Stimulated activated CD4-positive, alpha-beta T cell treated with anti-CD3 and anti-CD28 coated beads, Interleukin-4, amount 100 ng/mL, for 1 hour (primary cell): ENCODE measurements around the gene RIPK4.
"Not testable (repeated sequence)": the region's sequence is repeated elsewhere in the genome, so short reads cannot be mapped to it uniquely, and the experiment has no call there.

Experiments
- DNase-seq: peaks from one replicate; pipeline ENCODE4 v3.0.0-alpha.2; 2020

The RIPK4 gene

DNA sequence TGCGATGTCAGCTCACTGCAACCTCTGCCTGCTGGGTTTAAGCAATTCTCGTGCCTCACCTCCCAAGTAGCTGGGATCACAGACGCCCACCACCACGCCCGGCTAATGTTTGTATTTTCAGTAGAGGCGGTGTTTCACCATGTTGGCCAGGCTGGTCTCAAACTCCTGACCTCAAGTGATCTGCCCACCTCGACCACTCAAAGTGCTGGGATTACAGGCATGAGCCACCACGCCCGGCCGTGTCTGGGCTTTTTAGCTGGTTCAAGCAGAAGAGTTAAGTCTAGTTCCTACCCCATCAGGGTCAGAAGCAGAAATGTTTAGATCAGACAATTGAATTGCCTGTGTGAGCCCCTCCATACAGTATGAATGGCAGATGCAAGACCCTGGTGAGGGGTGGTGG lies 27.7 kb upstream of the RIPK4 start:
- no peak for DNase-seq

DNA sequence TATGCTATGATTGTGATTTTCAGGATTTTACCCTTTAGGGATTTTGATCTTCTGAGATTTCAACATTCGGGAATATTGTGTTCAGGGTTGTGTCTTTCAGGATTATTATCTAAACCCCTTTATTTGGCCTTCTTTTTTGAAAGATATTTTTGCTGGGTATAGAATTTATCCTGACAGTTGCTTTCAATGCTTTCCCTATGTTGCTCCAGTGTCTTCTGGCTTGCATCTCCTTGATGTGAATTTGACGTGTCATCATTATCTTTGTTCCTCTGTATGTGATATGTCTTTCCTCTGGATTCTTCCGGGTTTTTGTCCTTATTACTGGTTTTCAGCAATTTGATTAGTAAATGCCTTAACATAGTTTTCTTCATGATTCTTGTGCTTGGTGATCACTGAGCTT lies 25.9 kb upstream of the RIPK4 start:
- DNase-seq: no peak

- no peak for DNase-seq
Measured at GRCh38 chr21:41786509-41786987, 19.7 kb upstream of the RIPK4 start.

DNA sequence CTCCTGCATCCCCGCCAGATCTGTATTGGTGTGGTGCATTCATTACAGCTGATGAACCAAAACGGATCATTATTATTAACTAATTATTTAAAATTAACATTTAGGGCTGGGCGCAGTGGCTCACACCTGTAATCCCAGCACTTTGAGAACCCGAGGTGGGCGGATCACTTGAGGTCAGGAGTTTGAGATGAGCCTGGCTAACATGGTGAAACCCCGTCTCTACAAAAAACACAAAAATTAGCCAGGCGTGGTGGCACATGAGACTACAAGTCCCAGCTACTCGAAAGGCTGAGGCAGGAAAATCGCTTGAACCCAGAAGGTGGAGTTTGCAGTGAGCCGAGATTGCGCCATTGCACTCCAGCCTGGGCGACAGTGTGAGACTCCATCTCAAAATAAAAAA lies 18.4 kb upstream of the RIPK4 start:
- not testable (repeated sequence) for DNase-seq

DNA sequence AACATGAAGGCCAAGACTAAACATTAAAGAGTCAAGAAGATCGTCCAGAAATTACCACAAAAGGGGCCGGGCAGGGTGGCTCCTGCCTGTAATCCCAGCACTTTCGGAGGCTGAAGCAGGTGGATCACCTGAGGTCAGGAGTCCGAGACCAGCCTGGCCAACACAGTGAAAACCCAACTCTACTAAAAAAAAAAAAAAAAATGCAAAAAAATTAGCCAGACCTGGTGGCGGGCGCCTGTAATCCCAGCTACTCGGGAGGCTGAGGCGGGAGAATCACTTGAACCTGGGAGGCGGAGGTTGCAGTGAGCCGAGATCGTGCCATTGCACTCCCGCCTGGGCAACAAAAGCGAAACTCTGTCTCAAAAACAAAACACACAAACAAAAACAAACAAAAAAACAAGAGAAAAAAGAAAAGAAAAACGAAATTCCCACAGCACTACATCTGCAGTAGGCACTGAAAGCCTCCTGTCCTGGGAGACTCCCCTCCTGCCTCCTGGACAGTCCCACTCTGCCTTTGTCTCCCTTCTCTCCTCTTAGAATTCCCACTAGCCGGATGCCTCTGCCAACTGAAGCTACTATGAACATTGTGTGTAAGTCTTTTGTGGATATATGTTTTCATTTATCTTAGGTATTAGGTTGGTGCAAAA lies 17.7 kb upstream of the RIPK4 start:
- DNase-seq: no peak

- no peak for DNase-seq
Measured at GRCh38 chr21:41783476-41784180, 16.8 kb upstream of the RIPK4 start.

DNA sequence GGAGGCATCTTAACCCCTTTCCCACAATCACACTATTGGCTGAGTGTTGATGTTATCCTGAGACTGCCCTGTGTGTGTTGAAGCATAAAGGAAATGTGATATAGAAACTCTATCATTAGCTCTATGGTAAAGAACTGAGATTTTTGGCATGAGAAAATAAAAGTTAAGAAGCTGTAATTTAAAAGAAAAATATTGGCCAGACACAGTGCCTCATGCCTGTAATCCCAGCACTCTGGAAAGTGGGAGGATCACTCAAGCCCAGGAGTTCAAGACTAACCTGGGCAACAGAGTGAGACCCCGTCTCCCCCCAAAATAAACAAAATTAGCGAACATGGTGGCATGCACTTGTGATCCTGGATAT lies 14.2 kb upstream of the RIPK4 start:
- no peak for DNase-seq

DNA sequence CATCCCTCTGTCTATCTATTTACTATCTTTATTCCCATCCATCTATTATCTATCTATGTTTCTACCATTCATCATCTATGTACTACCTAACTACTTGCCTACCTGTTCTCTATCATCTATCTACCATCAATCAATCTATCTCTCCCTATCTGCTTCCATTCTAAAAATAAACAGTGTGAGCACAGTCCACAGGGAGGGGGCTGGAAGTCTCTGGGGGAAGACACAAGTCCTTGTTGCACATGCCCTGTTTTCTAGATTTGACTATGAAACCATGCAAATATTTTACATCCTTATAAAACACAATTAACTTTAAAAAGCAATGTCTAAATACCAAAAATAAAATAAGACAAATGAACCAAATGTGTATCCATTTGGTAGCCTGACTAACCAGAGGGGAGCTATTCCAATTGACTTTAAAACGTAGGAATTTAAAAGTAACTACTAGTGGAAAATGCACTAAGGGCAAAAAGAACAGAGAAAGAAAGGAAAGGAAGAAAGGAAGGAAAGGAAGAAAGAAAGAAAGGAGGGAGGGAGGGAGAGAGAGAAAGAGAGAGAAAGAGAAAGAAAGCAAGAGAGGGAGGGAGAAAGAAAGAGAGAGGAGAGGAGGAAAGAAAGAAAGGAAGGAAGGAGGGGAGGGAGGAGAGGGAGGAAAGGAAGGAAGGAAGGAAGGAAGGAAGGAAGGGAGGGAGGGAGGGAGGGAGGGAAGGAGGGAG lies 13.6 kb upstream of the RIPK4 start:
- DNase-seq: no peak

- DNase-seq: no peak
Measured at GRCh38 chr21:41779659-41780058, 12.8 kb upstream of the RIPK4 start.

GRCh38 chr21:41778930-41779600 lies 12.2 kb upstream of the RIPK4 start:
- DNase-seq: no peak

DNA sequence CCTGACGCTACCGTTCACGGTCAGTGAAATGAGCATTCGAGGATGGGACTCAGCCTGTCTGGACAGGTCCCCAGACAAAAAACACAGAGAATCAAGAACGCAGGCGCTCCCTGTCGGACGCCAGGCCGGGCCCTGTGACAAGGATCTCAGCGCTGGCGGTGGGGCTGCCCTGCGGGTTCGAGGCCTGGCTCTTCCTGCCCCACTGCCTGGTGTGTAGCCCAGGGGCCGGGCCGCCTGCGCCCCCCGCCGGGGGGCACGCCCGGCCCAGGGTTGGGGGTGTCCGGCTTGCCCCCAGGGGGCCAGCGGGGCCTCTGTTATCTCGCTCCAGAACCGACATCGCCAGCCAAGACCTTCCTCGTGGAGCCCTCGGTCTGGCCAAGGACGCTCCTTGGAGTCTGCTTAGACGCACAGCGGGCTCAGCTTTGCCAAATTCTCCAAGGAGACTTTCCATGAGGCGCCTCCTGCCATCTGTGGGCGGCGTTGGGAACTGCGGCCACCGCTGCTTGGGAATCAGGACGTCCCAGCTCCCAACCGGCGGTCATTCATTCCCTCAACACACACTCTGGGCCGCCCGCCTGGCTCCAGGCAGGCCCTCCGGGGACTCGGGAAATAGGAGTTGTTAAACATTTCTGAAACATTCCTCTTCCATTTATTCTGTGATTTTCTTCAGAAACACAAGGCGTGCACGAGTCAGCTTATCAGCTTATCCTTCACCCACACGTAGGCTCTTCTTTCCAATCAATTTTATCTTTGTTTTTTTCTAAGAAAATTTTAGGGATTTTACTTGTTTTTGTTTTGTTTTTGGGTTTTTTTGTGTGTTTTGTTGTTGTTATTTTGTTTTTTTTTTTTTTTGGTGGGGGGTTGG lies 11.3 kb upstream of the RIPK4 start:
- DNase-seq: no peak

- no peak for DNase-seq
Measured at GRCh38 chr21:41776778-41777177, 9.9 kb upstream of the RIPK4 start.

DNA sequence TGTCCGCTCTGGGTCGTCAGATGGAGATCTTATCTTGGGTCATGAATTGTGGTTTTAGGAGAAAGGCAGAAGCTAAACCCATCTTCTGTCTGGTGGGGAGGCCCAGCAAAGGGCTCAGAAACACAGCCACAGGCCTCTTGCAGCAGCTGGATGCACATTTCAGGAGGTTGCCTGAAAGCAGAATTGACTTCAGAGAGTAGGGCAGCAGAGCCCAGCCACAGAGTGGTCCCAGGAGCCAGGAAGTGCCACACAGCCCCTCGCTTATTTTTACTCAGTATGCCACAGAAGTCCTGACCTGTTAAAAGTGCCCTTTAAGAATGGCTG lies 8.3 kb upstream of the RIPK4 start:
- no peak for DNase-seq

DNA sequence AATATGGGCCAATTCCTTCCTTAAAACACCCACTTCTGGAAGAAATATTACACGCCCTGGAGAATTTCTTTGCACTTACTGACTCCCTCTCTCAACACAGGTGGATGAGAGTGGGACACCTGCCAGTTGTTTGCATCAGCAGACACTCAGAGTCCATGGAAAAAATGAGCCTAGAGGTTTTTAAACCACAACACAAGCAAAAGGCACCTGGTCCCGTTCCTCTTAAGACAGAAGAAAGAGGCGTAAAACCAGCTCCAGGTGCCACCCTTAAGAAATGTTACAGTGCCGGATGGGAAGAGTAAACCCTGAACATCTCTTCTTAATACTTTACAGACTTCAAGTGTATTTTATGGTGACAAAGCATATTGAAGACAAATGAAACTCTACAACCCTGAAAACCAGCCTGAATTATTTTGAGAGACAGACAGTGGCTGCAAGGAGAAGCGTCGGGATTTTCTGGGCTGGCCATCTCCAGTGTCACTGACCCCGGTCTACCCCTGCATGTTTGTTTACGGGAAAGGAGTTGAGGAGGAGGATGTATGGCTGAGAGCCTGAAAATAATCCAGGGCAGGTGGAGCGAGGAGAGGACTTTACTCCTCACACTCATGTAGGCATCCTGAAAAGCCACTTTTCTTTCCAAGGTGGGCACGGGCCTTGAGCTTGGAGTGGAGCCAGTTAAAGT lies 7.8 kb upstream of the RIPK4 start:
- DNase-seq: no peak

DNA sequence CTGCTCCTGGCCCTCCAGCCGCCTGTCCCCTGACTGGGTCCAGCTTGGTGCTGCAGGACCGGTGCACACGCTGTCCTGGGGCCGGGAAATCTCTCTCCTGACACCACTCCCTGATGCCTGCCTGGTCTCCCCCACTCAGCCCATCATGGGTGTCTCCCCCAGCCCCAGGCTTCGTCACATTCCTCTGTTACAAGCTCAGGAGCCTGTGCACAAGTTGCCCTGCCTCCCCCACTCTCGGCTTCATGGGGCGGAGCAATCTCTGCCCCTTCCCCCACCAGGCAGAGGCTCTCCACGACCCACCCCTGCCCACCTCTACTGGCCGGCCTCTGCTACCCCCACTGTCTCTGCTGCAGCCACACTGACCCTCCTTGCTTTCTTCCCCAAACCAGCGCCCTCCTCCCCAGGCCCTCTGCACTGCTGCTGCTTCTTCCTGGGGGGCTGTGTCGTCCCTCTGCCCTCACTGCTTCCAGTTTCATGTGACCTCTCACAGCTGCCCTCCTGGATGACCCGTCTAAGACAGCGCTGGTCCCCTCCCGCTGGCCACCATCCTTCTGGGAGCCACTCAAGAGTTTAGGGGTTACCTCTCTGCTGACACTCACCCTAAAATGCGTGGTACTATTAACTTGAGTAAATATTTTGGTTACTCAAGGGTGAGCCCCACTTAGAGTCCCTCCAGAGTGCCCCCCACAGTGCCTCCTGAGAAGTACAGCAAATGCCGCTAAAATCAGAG lies 5.7 kb upstream of the RIPK4 start:
- DNase-seq: no peak

GRCh38 chr21:41771625-41771945 lies 4.7 kb upstream of the RIPK4 start:
- DNase-seq: no peak

DNA sequence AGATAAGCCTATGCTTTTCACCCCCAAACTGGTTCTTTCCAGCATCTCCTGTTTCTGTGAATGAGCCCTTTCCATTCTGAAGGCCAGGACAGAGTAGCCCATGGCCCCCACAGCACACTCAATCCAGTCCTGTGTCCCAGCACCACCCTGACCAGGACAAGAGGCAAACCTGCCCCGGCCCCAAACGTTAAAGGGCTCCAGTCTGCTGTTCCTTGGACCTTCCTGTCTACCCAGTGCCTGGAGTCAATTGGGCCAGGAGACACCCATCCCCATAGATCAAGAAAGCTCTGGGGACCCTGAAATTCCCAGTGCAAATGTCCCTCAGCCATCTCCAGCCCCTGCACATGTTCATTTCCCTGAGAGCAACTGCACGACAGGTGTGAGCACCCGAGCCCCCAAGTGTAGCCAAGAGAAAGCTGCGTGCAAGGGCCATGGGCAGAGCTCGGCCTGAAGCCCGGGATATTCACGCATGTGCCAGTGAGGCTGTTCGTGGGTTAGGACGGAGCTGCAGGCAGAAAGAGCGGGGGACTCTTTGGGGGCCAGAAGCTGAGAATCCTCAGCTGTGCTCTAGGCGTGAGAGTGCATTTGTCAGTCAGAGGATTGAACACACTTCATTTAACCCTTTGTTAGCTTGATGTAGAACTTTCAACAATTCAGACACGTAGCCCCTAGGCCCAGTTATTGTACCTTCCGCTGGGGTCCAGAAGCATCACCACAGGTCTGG lies 4.2 kb upstream of the RIPK4 start:
- no peak for DNase-seq

DNA sequence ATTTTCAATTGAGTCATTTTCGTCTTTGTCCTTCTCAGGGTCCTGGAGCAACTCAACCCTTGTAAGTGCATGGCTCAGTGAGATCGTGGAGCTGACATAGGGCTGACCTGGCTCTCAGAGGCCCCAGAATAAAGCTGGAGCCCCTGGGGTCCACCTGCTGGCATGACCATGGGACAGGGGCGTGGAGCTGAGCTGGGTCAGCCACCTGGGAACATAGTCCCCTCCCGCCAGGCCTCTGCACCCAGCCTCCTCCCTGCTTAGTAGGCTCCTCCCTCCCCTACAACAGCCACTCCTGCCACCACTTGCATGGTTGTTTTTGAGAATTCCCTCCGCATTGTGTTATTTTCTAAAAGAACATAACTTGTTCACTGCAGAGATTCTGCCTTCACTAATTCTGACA lies 3.1 kb upstream of the RIPK4 start:
- no peak for DNase-seq

GRCh38 chr21:41769521-41769920 lies 2.7 kb upstream of the RIPK4 start:
- no peak for DNase-seq

GRCh38 chr21:41769111-41769510 lies 2.3 kb upstream of the RIPK4 start:
- DNase-seq: no peak
